ENCODE measurements around the gene BMERB1. TPM values are rescaled to one million over a fixed set of nuclear protein-coding genes. Genes with fewer than 3 reads are reported as not detected.

Gene BMERB1
- 76.9 to 91.8 TPM (median 84.4 TPM) in 5 replicates for total RNA-seq (2022; extraction: Qiagen RNA extraction; ENCODE audit: low read depth)

DNA sequence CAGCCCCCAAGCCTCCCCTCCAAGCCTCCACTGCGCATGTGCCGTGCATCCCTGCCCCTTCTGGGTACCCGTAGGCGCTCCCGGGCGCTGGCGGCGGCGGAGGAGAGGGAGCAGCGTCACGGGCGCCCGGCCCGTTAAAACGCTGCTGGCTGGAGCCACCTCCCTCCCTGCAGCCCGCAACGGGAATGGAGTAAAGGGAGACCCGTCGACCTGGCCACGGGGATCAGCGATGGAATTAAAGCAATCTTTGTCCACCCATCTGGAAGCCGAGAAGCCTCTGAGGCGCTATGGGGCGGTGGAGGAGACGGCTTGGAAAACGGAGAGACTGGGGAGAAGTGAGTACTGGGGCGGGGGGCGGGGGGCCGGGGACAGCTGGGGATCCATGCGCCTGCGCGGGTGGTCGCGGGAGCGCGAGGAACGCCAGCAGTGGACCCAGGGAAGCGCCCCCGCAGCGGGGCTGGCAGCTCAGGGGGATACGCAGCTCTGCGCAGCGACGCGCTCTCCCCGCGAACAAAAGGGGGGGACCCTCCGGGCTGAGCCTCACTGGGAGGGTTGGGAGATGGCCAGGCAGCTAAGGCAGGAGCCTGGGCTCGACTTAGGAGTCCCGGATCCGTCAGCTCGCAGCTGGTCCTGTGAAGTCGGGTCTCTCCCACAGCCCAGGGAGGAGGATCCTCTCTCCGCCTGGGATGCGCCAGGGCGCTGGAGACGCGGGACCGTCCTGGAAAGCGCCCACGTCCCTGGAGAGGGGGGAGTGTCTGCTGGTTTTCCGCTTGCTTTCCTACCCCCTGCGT lies at the start of gene BMERB1:
Gene BMERB1, plus strand, starts transcription at position 164 of the 791 bp plus-strand sequence. Its CDS starts 66 bp downstream, at position 230.

DNA sequence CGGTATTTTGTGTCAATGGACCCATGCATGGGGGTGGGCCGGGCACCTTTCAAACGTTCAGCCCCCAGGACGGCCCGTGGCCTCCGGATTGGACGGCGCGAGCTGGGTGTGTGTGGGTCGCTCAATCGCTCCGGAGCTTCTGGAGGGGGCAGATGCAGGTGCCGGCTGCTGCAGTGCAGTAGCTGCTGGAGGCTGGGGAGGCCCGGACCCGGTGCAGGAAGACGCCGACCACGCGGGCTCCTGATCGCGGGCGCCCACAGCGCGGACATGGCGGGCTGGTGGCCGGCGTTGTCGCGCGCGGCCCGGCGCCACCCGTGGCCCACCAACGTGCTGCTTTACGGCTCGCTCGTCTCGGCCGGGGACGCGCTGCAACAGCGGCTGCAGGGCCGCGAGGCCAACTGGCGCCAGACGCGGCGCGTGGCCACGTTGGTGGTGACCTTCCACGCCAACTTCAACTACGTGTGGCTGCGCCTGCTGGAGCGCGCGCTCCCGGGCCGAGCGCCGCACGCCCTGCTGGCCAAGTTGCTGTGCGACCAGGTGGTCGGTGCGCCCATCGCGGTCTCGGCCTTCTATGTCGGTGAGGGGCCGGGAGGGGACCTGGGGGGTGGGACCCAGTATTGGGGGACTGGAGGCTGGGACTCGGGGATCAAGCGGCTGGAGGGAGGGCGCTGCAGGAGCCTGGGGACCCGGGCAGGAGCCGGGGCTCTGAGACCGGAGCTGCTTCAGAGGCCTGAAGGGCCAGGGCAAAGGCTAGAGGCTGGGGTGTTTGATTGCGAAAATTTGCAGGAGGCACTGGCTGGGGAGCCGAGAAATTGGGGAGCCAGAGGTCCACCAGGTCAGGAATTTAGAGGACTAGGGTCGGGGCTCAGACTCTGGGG lies 38.5 kb upstream of the BMERB1 start, which contains the start of gene MPV17L:
Gene MPV17L, plus strand, starts transcription at position 124 of the 878 bp plus-strand sequence. Its CDS starts 144 bp downstream, at position 268.

Other genes starting within 250 kb of the BMERB1 start
- gene NPIPA5, start 56.3 kb upstream of the BMERB1 start, total RNA-seq (2022; extraction: Qiagen RNA extraction; ENCODE audit: low read depth) = 1.3 to 3.3 TPM (median 2.7 TPM) in 5 replicates
- 4.1 to 5.7 TPM (median 4.5 TPM) in 5 replicates for gene MPV17L, start 38.8 kb upstream of the BMERB1 start, total RNA-seq (2022; extraction: Qiagen RNA extraction; ENCODE audit: low read depth)
- gene MARF1, start 208.6 kb downstream of the BMERB1 start, total RNA-seq (2022; extraction: Qiagen RNA extraction; ENCODE audit: low read depth) = 8.8 to 14.9 TPM (median 13.2 TPM) in 5 replicates
- gene NDE1, start 215.7 kb downstream of the BMERB1 start, total RNA-seq (2022; extraction: Qiagen RNA extraction; ENCODE audit: low read depth) = 37.4 to 48.1 TPM (median 44.5 TPM) in 5 replicates

Data from A549 treated with DMSO at 1 μM for 4 hours (cell line).